Globus pallidus (tissue), 1 donor: ENCODE data around the gene BTBD16.

Source experiments
- DNase-seq: peaks from one replicate; pipeline ENCODE4 v3.0.0-alpha.2; 2015; ENCODE audit warnings: low spot score

BTBD16 gene

GRCh38 chr10:122271076-122271475 lies at the start of gene BTBD16:
Gene BTBD16 (plus strand): TSS chr10:122271296. CDS start chr10:122275082, 3,786 bp downstream.
- DNase-seq, result no peak

DNA sequence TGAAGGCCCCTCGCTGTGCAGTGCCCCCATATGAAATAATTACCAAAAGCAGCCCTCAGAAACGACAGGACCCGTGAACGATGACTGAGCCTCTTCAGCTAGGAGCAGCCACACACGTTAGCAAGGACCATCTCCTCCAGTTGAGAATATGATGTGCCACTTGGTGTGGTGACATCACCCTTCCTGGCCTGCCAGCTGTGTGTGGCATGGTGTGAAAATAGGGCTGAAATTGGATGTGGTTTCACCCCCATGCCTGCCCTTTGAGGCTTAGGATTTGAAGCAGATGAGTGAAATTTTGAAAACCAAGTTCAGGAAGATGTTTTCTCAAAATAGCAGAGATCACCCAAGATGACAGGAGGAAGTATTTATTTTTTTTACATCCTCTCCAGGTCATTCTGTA lies 49.1 kb upstream of the BTBD16 start:
- DNase-seq, result no peak

DNA sequence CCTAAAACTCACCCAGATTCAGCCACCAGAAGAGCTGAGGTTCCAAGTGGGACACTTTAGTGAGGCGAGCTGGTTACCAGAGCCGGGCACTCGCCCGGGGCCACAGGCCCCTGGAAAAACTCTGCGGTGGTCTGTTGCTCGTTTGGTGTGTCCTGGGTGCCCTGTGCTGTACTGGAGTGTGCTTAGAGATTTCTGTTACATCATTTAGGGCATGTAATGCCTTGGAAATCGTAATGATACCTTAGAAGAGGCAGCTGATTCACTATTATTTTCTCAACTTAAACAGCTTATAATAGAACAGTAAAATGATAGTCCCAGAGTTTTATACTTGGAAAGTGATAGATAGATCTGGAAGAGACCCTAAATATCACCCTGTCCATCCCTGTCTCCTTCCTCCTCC lies 48.5 kb upstream of the BTBD16 start:
- DNase-seq, result no peak

- DNase-seq, result no peak
These were observed 46.9 kb upstream of the BTBD16 start for GRCh38 chr10:122224159-122224558.

DNA sequence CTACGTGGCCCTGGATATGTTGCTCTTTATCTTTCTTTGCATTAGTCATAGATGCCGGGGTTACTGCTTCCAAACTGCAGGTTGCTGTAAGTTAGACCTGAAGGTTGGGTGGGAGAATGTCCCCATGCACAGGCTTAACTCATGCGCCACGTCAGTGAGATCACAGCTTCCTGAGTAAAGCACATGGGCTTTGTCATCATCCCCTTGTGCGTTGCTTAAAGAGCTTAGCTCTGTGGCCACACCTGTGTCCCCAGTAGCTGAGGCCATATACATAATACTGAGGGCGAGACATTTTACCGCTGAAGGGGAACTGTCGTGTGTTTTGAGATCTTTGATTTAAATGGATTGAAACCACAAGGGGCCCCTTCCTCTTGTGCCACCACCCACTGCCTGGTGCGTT lies 45.8 kb upstream of the BTBD16 start:
- no peak for DNase-seq

- no peak for DNase-seq
These were observed 43.3 kb upstream of the BTBD16 start for GRCh38 chr10:122227754-122228153.

- no peak for DNase-seq
These were observed 41.4 kb upstream of the BTBD16 start for GRCh38 chr10:122229666-122230065.

DNA sequence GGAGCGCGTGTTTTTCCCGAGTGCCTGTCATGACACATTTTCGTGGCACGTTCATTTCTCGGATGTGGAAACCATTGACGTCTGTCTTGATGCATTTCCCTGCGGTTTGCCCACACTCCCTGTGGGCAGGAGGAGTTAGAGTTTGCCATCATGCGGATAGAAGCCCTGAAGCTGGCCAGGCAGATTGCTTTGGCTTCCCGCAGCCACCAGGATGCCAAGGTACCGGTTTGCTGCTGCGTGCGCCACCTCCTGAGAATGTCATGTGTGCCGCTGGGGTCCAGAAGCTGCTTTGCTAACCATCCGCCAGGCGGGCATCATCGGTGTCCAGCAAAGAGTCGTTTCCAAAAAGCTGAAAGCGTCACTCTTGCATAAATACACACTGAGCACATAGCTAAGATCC lies 40.9 kb upstream of the BTBD16 start:
- DNase-seq, result no peak

- no peak for DNase-seq
These were observed 38.3 kb upstream of the BTBD16 start for GRCh38 chr10:122232769-122233168.

DNA sequence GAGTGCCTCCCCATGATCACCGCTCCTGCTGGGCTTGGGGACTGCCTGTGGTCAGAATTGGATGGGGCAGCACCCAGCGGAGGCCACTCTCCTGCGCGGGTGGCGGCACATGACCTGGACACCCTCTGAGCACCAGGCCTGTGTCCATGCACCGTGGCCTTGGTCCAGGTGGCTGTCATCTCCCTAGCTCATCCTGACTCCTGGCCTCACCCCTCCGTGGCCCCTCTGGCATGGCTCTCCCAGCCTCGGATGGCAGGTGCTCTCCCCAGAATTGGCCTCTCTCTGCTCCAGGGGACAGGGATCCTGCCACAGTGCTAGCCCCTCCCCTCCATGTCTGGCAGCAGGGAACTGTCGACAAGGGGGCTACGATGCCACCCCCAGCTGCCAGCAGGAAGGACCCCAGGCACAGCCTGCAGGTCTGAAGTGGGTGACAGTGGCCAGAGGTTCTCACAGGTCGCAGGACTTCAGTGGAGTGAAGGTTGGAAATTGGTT lies 37.2 kb upstream of the BTBD16 start:
- no peak for DNase-seq

GRCh38 chr10:122234416-122234815 lies 36.7 kb upstream of the BTBD16 start:
- no peak for DNase-seq

DNA sequence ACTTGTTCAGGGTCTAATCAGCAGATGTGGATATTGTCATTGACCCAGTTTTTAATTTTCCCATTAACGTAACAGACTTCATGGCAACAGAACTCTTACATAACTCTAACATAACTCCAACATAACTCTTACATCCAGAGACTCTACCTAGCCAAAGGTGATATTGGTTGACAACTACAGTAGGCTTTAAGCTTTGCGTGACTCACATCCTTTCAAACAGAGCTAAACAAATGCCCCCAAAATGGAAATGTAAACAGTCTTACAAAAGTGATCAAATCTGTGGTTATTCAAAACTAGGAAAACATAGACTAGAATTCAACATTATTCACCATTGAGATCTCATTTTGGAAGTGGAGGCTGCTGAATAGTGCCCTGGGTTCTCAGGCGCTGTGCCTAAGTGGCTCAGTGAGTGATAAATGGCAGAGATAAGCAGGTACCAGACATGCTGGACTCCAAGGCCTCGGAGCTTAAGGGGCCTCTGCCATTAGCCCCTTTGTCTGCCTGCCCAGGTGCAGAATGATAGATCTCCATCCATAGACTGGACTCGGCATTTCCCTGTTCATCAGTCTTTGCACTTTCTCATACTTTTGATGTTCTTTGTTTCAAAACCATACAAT lies 34.3 kb upstream of the BTBD16 start:
- DNase-seq, result no peak

- no peak for DNase-seq
These were observed 33.6 kb upstream of the BTBD16 start for GRCh38 chr10:122237331-122237990.

- no peak for DNase-seq
These were observed 31.4 kb upstream of the BTBD16 start for GRCh38 chr10:122239578-122240257.

GRCh38 chr10:122240401-122240800 lies 30.7 kb upstream of the BTBD16 start:
- DNase-seq, result no peak

DNA sequence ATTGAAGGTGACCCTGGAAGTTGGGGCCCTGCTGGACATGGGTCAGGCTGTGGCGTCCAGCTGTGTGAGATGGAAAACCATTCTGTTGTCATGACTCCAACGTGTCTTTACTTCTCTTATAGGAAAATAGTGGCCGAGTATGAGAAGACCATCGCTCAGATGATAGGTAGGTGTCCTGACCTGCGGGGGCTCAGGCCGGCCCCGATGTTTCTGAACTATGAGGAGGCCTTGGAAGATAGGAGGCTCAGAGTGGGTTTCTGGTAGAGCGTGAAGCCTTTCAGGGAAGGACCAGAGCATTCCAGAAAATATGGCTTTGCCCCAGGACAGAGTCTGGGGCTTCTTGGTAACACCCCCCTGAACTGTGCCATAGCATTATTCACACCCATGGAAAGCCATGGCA lies 29.3 kb upstream of the BTBD16 start:
- no peak for DNase-seq

- DNase-seq, result no peak
These were observed 27.5 kb upstream of the BTBD16 start for GRCh38 chr10:122243550-122243949.

GRCh38 chr10:122244001-122244975 lies 26.8 kb upstream of the BTBD16 start:
- DNase-seq, result no peak

GRCh38 chr10:122245136-122245535 lies 26.0 kb upstream of the BTBD16 start:
- no peak for DNase-seq

- DNase-seq, result no peak
These were observed 25.2 kb upstream of the BTBD16 start for GRCh38 chr10:122245897-122246296.

DNA sequence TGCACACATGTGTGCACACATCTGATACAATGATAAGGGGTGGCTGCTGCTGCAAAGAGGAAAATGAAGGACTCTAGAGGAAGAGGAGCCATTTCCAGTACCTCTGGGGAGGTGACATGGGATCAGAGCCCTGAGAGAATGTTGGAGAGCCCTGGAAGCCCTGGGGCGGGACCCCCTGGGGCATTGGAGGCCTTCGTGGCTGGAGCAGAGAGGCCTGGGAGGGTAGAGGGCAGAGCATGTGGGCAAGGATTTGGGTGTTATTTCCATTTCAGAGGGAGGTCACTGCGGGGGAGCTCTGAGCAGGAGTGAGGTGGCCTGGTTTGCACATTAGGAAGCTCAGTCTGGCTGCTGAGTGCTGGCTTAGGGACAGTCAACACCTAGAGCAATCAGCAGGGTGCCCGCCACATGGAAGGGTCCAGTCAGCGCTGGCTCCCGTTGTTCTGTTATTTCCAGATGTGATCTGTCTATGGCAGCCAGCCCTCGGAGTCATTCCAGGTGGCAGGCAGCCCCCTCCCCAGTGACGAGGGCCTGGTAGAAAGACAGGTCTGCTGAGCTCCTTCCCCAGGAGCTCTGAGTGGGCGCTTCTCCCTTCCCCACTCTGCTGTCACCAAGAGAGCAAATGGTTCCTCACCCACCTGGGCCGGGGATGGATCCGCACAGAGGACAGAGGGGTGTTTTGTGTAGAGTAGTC lies 24.1 kb upstream of the BTBD16 start:
- DNase-seq, result no peak
